Fibroblast of skin of back (primary cell): ENCODE measurements around the gene TRPV6.

Experiments
- DNase-seq: peaks from one replicate; pipeline ENCODE4 v3.0.0-alpha.2; 2013

Gene TRPV6

DNA sequence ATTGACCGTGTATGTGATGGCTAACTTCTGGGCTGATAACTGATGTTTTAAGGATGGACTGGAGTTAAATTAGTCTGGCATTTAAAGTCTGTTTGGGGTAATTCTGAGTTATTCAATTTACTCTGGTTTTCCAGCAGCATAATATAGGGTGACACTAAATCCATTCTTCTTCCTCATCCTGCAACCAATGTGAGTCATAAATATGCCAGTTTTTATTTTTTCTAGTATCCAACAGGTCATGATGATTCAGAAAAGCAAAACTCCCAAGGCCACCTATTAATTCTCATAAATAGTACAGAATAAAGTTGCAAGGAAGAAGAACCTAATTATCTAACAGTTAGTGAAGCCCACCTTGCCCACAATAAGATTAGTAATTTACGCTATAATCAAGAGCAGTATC lies 38.2 kb downstream of the TRPV6 start:
- no peak for DNase-seq

DNA sequence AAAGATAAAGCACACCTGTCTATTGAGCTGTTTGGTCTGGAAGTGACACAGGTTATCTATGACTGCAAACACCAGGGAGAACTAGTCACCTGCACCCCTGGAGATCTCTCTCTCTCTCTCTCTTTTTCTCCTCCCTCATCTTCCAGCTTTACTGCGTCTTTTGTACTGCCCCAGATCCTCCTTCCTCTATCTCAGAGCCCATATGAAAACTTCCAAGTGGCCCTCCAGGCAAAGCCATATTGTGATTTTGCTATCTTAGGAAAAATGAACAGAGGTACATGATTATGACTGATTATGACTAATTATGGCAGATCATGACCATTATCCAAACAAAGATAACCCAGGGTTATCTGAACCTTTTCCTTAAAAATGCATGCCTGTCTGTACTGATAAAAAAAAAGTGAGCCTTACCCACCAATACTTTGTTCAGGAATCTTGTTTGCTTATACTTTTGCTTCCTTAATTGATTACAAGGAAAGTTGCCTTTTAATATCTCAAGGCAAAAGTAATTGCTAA lies 43.2 kb downstream of the TRPV6 start:
- no peak for DNase-seq

DNA sequence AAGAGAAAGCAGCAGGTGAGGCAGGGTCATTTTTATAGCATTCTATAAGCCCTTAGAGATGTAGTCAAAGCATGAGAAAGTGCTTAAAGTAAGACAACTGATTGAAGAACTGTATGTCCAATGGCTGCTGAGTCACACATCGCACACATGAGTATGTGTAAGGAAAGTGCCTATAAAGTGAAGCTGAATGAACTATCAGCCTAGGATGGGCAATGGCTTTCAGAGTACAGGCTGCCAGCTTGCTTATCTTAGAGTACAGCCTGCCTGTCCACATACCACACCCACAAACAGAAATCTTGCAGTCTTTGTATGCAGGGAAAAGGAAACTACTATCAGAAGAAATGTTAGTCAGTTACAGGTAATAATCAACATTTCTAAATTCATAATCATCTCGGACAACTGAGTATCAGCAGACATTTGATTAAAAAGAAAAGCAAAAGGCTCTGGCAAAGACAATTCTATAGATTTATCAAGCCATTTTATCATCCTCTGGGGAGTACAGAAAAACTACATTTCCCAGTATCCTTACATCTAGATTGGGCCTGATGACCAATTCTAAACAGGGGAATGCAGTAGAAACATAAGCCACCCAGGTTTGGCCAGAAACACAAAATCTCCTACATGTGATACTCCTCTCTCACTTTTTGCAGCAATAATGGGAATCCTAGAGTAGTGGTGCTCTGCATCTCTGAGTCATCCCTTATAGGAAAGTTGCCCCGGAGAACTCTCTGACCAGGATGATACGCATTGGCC lies 46.9 kb downstream of the TRPV6 start:
- DNase-seq, result no peak

DNA sequence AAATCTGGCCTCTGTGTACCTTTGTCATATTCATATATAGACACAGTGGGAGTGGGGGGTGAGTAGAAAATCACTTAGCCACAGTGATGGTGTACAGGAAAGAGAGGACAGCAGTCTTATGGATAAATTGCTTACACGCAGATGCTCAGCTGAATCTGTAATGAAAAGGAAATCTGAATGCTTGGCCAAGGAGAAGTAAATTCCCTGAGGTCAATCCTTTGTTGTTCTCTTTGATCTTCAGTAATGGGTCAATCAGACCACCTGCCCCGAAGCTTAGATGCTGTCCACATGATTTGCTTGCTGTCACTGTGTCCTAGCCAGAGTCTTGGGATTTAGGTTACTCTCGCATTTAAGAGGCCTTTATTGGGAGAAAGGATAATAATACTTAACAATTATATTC lies 49.1 kb downstream of the TRPV6 start:
- DNase-seq, result no peak

DNA sequence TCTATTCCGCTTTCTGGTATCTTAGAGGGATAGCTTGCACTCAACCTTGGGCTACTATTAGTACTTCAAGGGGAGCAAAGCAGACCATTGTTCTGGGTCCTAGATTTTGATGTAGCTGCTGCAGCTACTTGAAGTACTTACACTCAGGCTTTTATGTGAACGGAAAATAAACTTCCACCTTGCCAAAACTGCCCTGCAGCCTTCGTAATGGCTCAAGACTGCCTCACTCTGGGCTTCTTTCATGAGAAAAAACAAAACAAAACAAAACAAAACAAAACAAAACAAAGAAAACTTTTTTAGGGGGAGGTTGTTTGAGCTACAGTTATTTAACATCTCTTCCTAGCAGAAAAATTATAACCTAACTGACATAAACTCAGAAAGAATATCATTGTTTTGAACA lies 50.1 kb downstream of the TRPV6 start:
- no peak for DNase-seq

DNA sequence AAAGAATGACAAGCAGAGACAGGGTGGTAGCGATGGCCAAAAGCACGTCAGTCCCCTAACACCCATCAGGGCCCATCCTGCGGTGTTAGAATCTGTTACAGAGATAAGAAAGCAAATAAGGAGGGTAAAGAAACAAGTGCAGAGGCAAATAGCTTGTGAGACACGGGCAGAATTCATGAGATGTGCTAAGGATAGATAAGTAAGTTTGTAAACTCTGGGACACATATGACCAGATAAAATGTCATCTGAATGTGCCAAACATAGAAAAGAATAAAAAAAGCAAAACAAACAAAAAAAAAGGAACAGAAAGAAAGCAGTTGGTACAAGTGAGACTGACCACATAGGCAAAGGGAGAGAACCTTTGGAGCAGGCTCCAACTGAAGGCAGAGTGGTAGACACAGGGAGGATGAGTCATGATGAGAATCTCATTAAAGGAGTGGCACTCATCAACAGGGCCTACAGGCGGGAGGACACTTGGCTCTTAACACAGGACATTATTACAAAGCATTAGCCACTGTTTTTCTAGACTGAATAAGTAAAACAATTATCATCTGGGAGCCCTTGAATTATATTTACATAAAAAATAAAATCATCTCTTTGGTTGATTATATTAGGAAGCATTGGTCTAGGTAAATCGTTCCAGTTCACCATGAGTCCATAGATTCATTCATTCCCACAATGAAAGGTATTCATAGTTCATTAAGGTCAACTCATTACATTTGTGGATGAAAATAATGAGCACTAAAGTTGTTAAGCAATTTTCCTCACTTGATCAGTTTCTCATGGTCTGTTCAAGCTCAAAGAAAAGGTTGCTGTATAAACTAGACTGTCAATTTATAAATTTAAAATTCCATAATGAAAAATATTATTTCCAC lies 52.1 kb downstream of the TRPV6 start:
- no peak for DNase-seq

DNA sequence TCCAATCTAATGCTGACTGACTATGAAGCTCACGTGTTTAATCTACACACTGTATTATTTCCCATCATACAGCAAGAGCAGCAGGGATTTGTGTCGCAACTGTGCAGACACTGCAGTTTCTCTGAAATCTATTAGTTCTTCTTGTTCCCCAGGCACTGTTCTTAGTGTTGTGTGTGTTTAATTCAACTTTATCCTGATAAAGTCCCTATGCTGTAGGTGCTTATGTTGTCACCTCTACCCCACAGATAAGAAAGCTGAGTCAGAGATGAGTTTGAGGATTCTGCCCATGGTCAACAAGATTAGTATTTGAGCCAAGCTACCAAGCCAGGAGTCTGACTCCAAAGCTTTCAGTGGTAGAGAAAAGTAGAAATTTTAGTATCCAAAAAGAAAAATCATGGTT lies 53.1 kb downstream of the TRPV6 start:
- DNase-seq, result no peak

DNA sequence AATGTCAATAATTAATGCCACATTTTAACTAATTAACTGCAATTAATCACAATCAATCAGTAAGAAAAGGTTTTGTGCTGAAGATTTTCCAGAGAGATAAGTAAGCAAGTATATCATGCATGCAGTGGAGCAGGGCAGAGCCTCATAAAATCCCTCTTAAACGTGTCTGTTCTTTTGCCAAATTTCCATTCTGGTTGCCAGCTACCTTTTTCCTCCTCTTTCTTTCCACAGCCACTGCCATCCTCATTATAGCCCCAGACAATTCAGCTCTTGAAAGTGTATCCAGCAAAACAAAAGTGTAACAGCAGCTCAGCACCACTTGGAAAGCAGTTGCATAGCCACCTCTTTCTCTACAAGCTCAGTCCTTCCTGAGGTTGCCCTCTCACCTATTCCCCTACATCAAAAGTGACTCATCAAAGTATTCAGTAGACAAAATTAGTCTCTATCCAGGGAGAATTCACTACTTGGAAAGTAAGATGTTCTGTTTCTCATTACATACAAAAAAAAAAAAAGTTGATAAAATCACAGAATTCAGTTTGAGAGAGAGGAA lies 57.5 kb downstream of the TRPV6 start:
- no peak for DNase-seq

DNA sequence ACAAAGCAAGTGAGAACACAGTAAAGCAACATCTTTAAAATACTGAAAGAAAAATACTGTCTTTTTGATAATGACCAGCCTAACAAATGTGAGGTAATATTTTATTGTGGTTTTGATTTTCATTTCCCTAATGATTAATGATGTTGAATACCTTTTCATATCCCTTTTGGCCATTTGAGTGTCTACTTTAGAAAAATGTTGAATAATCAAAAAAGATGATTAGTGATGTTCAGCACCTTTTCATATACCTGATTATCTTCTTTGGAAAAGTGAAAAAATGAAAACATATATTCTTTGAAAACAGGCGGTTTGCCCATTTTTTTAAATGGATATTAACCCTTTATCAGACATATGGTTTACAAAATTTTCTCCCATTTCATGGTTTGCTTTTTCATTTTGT lies 62.8 kb downstream of the TRPV6 start:
- DNase-seq, result no peak
